ENCODE measurements around the gene MXI1.

MXI1 gene

GRCh38 chr10:110278562-110279406 lies 71.4 kb downstream of the MXI1 start:
- no peak for DNase-seq

- DNase-seq = no peak
These were observed 72.1 kb downstream of the MXI1 start for GRCh38 chr10:110279407-110279986.

GRCh38 chr10:110284262-110284661 lies 76.9 kb downstream of the MXI1 start:
- DNase-seq = no peak

GRCh38 chr10:110285501-110285900 lies 78.1 kb downstream of the MXI1 start:
- no peak for DNase-seq

GRCh38 chr10:110286841-110287240 lies 79.4 kb downstream of the MXI1 start:
- DNase-seq = no peak

GRCh38 chr10:110296966-110297365 lies 89.6 kb downstream of the MXI1 start:
- no peak for DNase-seq

- DNase-seq = no peak
These were observed 93.1 kb downstream of the MXI1 start for GRCh38 chr10:110300486-110300986.

- no peak for DNase-seq
These were observed 96.3 kb downstream of the MXI1 start for GRCh38 chr10:110303681-110304080.

GRCh38 chr10:110304394-110304779 lies 97.0 kb downstream of the MXI1 start:
- no peak for DNase-seq

- peak; percentile 99 for DNase-seq
These were observed 97.5 kb downstream of the MXI1 start, which contains the start of gene SMNDC1 for GRCh38 chr10:110304780-110305421. Gene SMNDC1, minus strand, starts transcription at chr10:110304920. Its CDS starts 1,333 bp downstream, at chr10:110303587.

GRCh38 chr10:110305767-110306451 lies 98.5 kb downstream of the MXI1 start:
- no peak for DNase-seq

GRCh38 chr10:110306452-110306768 lies 99.0 kb downstream of the MXI1 start:
- no peak for DNase-seq

- DNase-seq = no peak
These were observed 100.4 kb downstream of the MXI1 start for GRCh38 chr10:110307805-110308204.

- DNase-seq = no peak
These were observed 103.3 kb downstream of the MXI1 start for GRCh38 chr10:110310741-110311140.

- no peak for DNase-seq
These were observed 104.0 kb downstream of the MXI1 start for GRCh38 chr10:110311357-110311949.

GRCh38 chr10:110312206-110312605 lies 104.8 kb downstream of the MXI1 start:
- no peak for DNase-seq

GRCh38 chr10:110313674-110314073 lies 106.3 kb downstream of the MXI1 start:
- no peak for DNase-seq

- no peak for DNase-seq
These were observed 110.8 kb downstream of the MXI1 start for GRCh38 chr10:110317866-110318850.

GRCh38 chr10:110321869-110322620 lies 114.6 kb downstream of the MXI1 start:
- DNase-seq = no peak

- no peak for DNase-seq
These were observed 116.1 kb downstream of the MXI1 start for GRCh38 chr10:110323503-110323902.

Measured in activated CD8-positive, alpha-beta memory T cell treated with anti-CD3 and anti-CD28 coated beads for 24 hours (primary cell).